ENCODE results near the gene GBP2.

The GBP2 gene

GRCh38 chr1:89125913-89126580 is at the start of gene GBP2:
TSS of gene GBP2 (minus strand) at chr1:89126114. CDS start at chr1:89121966, 4,148 bp downstream.
- no peak within 1 kb of the TSS for H3K27ac ChIP-seq (ENCODE audit: low read length)
- H3K9me3 ChIP-seq (ENCODE audit: insufficient read depth, low read length) = no peaks in the 10 kb centered on the region
- no peak within 1 kb of the TSS for H3K4me3 ChIP-seq (ENCODE audit: low read length)
- H3K9ac ChIP-seq (ENCODE audit: low read length) = no peak within 1 kb of the TSS
- peak within 1 kb of the TSS; percentile 86 for H2AFZ ChIP-seq (ENCODE audit: low read depth, low read length)
- 0 out of 2 replicates have a peak within 1 kb of the TSS, but pooled peaks have one; percentile 7 for H3K4me2 ChIP-seq (ENCODE audit: low read length)
- no peaks in the 10 kb centered on the region for H3K27me3 ChIP-seq (ENCODE audit: low read depth, low read length)
- peaks cover 20% of the 10 kb centered on the region for H3K4me1 ChIP-seq (ENCODE audit: low read length)
- no peaks in the 10 kb centered on the region for H4K20me1 ChIP-seq (ENCODE audit: insufficient read depth, low read length)
- no peaks in the 10 kb centered on the region for H3K36me3 ChIP-seq (replicated peaks; ENCODE audit: low read depth, low read length)
- H3K79me2 ChIP-seq (ENCODE audit: low read length) = no peaks in the 10 kb centered on the region
- TF ChIP-seq CTCF (IDR thresholded peaks at IDR 0.05; ENCODE audit: low read depth, low read length) (no peak), EZH2phosphoT487 (IDR thresholded peaks at IDR 0.05; ENCODE audit: low read depth) (no peak)

- H3K27me3 ChIP-seq (ENCODE audit: low read depth, low read length) = no peaks in the 10 kb centered on the region
- H3K9ac ChIP-seq (ENCODE audit: low read length) = no peak overlapping the region
- no peak overlapping the region for H3K4me3 ChIP-seq (ENCODE audit: low read length)
- no peaks in the 10 kb centered on the region for H4K20me1 ChIP-seq (ENCODE audit: insufficient read depth, low read length)
- TF ChIP-seq EZH2phosphoT487 (IDR thresholded peaks at IDR 0.05; ENCODE audit: low read depth) (no peak), CTCF (IDR thresholded peaks at IDR 0.05; ENCODE audit: low read depth, low read length) (no peak)
- no peaks in the 10 kb centered on the region for H3K36me3 ChIP-seq (replicated peaks; ENCODE audit: low read depth, low read length)
- H3K79me2 ChIP-seq (ENCODE audit: low read length) = no peaks in the 10 kb centered on the region
- no peak overlapping the region for H2AFZ ChIP-seq (ENCODE audit: low read depth, low read length)
- H3K9me3 ChIP-seq (ENCODE audit: insufficient read depth, low read length) = no peaks in the 10 kb centered on the region
- H3K27ac ChIP-seq (ENCODE audit: low read length) = no peak overlapping the region
- H3K4me1 ChIP-seq (ENCODE audit: low read length) = peaks cover 10% of the 10 kb centered on the region
- no peak overlapping the region for H3K4me2 ChIP-seq (ENCODE audit: low read length)
These were observed 48.6 kb upstream of the GBP2 start for GRCh38 chr1:89174491-89174890.

GRCh38 chr1:89172468-89173143 is 46.7 kb upstream of the GBP2 start:
- H3K27me3 ChIP-seq (ENCODE audit: low read depth, low read length) = no peaks in the 10 kb centered on the region
- H3K4me1 ChIP-seq (ENCODE audit: low read length) = peaks cover 10% of the 10 kb centered on the region
- no peak overlapping the region for H3K4me3 ChIP-seq (ENCODE audit: low read length)
- no peaks in the 10 kb centered on the region for H3K9me3 ChIP-seq (ENCODE audit: insufficient read depth, low read length)
- no peaks in the 10 kb centered on the region for H3K36me3 ChIP-seq (replicated peaks; ENCODE audit: low read depth, low read length)
- H3K79me2 ChIP-seq (ENCODE audit: low read length) = no peaks in the 10 kb centered on the region
- H3K4me2 ChIP-seq (ENCODE audit: low read length) = no peak overlapping the region
- H4K20me1 ChIP-seq (ENCODE audit: insufficient read depth, low read length) = no peaks in the 10 kb centered on the region
- no peak for TF ChIP-seq CTCF (IDR thresholded peaks at IDR 0.05; ENCODE audit: low read depth, low read length)
- no peak for TF ChIP-seq EZH2phosphoT487 (IDR thresholded peaks at IDR 0.05; ENCODE audit: low read depth)
- no peak overlapping the region for H3K27ac ChIP-seq (ENCODE audit: low read length)
- no peak overlapping the region for H2AFZ ChIP-seq (ENCODE audit: low read depth, low read length)
- no peak overlapping the region for H3K9ac ChIP-seq (ENCODE audit: low read length)

- no peak for TF ChIP-seq CTCF (IDR thresholded peaks at IDR 0.05; ENCODE audit: low read depth, low read length)
- no peak for TF ChIP-seq EZH2phosphoT487 (IDR thresholded peaks at IDR 0.05; ENCODE audit: low read depth)
- H3K9ac ChIP-seq (ENCODE audit: low read length) = no peak overlapping the region
- peak overlapping the region; percentile 59 for H2AFZ ChIP-seq (ENCODE audit: low read depth, low read length)
- no peaks in the 10 kb centered on the region for H4K20me1 ChIP-seq (ENCODE audit: insufficient read depth, low read length)
- peaks cover 7% of the 10 kb centered on the region for H3K4me1 ChIP-seq (ENCODE audit: low read length)
- no peaks in the 10 kb centered on the region for H3K27me3 ChIP-seq (ENCODE audit: low read depth, low read length)
- H3K27ac ChIP-seq (ENCODE audit: low read length) = no peak overlapping the region
- H3K79me2 ChIP-seq (ENCODE audit: low read length) = no peaks in the 10 kb centered on the region
- no peaks in the 10 kb centered on the region for H3K9me3 ChIP-seq (ENCODE audit: insufficient read depth, low read length)
- no peak overlapping the region for H3K4me3 ChIP-seq (ENCODE audit: low read length)
- peak overlapping the region; percentile 22; the same call in 1 of the 2 replicates for H3K4me2 ChIP-seq (ENCODE audit: low read length)
- no peaks in the 10 kb centered on the region for H3K36me3 ChIP-seq (replicated peaks; ENCODE audit: low read depth, low read length)
These were observed 45.1 kb upstream of the GBP2 start for GRCh38 chr1:89171067-89171438.

Measured in OCI-LY3 (cell line).